GM19452 (cell line): ENCODE results near the gene VENTX.

Experiments
- ATAC-seq: cut with Tn5 transposase; IDR thresholded peaks from one replicate; pipeline ENCODE4 v1.9.1; 2021; ENCODE audit not compliant: unreplicated experiment

The VENTX gene

GRCh38 chr10:133235265-133235855 is 2.3 kb upstream of the VENTX start:
- no peak for ATAC-seq

DNA sequence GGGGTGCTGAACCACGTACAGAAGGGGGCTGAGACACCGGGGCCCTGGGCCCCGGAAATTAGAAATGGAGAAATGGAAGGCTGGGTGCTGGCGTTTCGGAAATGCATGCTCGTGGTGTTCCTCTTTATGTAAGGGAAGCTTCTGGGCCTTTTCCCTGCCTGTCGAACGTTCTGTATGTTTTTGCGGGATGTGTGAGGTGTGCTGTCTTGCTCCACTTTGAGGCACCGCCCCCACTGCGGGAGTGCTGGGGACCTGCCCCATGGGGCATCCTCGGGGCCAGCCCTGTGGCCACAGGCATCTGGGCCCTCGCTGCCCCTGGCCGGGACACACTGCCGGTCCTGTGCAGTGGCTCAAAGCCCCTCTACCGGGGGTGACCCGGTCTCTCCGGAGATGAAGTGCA is 1.7 kb upstream of the VENTX start:
- no peak for ATAC-seq

DNA sequence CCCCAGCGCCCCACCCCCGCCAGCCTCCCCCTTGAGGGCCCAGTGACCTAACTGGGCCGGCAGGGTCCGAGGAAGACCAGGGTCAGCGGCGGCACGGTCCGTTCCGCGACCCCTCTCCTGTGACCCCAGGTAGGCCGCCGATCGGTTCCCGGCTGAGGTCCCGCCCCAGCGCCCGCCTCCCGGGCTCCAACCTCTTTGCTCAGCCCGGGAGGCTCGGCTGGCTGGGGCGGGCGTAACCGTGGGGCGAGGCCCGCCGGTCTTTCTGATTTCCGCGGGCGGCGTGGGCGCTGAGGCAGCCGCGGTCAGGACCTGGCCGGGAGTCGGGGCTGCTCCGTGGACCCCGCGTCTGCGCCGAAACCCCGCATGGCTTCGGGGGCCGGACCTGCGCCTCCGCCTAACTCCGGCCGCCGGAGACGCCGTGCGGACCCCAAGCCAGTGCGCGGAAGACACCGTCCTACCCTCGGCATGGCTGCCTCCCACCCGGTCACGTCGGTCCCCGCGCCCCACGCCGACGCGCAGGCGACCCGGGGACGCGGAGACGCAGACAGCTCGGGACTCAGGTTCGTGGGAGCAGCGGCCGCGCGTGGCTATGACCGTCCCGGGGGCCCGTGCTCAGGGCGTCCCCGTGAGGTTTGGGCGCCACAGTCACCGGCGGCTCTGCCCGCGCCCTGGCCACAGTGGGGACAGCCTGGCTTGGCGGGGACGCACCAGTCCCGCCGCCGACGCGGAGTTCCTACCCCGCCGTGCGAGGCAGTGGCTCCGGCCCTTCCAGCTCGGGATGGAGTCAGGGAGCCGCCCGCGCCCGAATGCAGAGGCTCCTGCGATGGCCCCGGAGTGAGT is 1.0 kb upstream of the VENTX start:
- ATAC-seq: no peak

GRCh38 chr10:133237241-133237587 is 441 bp upstream of the VENTX start:
- no peak for ATAC-seq

- no peak for ATAC-seq
These were observed 780 bp downstream of the VENTX start for GRCh38 chr10:133238466-133238804.

GRCh38 chr10:133239990-133240389 is 2.3 kb downstream of the VENTX start:
- ATAC-seq: no peak

DNA sequence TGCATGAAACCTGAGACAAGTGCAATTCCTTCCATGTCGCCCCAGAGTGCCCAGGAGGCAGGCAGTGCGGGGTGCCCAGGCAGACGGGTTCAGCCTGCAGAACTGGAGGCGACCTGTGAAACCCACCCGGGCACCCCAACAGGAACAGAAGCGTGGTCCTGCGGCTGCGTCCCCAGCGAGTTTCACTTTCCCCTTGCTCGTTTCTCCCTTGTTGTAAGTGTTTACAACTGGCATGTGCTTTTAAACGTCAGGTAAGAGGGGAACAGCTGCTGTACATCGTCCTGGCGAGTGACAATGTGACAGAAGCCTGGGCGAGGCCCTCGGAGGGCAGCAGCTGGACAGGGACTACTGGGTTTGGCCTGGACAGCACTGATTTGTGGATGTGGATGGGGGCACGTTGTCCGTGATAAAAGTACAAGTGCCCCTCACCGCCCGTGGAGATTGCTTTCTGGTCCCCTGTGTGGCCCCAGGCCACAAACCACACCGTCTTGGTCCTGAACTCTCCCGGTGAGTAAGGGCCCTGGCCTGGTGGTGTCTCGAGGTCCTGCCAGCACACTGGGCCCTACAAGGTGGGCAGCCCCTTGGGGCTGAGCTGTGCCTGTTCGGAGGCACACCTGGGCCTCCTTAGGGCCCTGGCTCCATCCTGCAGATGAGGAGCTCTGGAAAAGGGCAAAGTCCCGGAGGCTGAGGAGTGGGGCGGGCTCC is 4.0 kb downstream of the VENTX start:
- ATAC-seq: peak; percentile 54

GRCh38 chr10:133242611-133243356 is 5.1 kb downstream of the VENTX start:
- no peak for ATAC-seq

GRCh38 chr10:133243593-133243992 is 5.9 kb downstream of the VENTX start:
- ATAC-seq: no peak

DNA sequence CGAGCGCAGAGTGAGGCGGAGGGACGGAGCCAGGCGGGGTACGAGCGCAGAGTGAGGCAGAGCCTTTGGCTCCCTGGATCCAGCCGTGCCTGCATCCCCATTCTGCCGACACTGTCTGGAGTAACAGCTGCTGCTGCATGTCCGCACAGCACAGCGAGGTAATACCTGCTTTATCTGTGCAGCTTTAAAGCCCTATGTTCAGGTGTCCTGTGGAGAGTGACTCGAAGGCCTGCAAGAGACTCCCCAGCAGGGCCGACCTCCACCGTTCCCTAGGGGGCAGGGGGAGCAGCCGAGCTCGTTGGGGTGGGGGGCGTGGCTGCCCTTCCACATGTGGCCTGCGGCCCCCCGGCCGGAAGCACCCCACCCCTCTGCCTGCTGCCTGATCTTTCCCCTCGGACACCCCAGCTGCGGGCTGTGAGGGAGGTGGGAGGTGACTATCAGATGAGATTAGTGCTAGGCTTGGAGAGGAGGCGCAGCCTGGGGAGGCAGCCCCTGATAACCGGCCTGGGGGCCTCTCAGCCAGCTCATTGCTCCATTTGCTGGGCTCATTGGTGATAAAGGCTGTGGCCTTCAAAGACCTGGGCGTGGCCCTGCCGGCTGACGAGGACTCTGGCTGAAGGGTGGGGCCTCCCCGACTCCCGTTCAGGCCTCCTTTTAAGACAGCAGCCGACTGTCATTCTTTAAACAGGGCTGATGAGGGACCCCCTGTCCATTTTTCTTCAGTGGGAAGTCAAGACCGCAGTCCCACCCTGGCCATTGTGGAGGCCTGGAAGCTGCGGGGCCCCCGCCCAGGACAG is 8.0 kb downstream of the VENTX start:
- ATAC-seq: no peak

DNA sequence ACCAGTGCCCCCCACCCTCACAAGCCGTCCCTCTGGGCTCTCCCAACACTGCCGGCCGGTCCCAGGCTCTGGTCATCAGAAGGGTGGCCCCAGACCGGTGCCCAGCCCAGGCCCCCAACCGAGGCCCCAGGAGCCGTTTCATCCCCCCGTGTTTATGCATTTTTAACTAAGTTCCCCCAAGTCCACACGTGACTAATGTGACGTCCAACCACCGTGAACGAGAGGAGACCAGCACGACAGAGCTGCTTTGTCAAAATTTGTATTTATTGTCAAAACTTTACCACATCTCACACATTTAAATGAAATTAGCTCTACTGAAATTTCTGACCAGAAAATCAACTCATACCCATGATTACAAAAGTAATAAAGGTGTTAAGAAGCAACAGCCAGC is 8.6 kb downstream of the VENTX start:
- ATAC-seq: no peak

DNA sequence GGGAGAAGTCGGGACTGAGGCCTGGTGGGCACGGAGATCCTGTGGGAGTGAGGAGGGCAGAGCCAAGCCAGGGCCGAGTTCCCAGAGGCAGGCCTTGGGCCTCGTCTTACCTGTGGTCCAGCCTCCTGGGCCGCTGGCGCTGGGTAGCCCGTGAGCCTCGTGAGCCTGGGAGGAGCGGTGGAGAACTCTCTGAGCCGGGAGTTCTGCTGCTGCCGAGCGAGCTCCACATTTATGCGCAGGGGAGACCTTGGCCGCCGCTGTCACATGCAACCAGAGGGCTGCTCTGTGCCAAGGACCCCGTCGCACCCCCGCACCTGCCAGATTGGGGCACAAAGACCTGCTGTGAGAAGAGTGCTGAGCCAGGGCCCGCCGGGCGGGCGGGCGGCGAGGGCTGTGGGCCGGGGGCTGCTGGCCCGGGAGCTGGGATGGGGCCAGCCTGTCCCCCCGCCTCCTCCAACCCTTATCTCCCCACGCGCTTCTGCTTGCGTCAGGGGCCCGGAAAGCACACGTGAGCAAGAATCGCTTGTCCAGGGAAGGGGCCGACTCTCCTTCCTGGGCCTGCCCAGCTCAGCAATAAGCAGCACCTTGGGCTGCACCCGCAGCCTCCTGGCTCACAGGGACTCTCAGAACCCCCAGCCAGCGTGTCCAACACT is 10.2 kb downstream of the VENTX start:
- ATAC-seq: no peak

GRCh38 chr10:133248334-133248715 is 10.7 kb downstream of the VENTX start:
- no peak for ATAC-seq

DNA sequence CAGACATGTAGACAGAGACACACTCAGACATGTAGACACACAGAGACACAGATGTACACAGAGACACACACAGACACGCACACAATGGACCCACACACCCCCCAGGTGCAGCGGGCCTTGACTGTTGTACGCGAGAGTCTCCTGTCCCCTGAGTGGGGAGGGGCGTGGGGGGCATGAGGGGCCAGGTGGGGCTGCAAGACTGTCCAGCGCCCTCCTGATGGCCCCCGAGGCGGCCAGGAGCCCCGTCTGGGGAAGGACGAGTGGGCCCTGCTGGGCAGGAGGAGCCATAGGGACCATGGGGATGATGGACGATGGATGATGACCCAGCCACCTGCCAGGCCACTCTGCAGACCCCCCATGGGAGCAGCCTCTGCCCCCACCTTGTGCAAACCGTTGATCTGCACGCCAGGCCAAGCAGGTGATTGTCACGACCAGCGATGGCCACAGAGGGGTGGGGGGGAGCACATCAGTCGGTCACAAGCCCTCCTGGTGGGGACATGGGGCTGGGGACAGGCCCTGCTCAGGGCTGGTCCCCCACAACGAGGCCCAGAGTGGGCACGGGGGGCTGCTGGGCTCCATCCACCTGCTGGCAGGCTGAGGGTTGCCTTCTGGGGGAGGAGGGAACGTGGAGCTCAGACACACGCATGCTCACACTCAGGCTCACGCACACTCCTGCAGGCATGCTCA is 11.6 kb downstream of the VENTX start:
- ATAC-seq: no peak

DNA sequence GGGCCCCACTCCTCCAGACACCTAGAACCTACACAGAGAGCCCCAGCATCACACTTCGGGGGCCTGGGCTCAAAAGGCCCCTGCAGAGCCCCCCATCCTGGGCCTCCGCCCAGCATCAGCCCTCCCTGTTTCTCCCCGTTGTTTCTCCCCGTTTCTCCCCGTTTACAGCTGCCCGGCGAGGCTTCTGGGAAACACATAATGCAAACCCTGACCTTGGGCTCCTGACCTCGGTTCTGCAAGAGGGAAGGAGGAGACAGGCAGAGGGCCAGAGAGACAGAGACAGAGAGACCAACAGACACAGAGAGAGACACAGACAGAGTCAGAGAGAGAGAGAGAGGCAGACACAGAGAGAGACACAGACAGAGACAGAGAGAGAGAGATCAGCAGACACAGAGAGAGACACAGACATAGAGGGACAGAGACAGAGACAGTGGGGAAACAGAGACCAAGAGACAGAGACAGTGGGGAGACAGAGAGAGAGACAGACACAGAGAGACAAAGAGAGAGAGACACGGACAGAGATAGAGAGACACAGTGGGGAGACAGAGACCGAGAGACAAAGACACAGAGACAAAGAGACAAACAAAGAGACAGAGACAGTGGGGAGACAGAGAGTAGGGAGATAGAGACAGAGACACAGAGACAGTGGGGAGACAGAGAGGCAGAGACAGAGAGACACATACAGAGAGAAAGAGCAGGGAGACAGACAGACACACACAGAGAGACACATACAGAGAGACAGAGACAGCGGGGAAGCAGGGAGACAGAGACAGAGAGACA is 12.5 kb downstream of the VENTX start:
- ATAC-seq: no peak

DNA sequence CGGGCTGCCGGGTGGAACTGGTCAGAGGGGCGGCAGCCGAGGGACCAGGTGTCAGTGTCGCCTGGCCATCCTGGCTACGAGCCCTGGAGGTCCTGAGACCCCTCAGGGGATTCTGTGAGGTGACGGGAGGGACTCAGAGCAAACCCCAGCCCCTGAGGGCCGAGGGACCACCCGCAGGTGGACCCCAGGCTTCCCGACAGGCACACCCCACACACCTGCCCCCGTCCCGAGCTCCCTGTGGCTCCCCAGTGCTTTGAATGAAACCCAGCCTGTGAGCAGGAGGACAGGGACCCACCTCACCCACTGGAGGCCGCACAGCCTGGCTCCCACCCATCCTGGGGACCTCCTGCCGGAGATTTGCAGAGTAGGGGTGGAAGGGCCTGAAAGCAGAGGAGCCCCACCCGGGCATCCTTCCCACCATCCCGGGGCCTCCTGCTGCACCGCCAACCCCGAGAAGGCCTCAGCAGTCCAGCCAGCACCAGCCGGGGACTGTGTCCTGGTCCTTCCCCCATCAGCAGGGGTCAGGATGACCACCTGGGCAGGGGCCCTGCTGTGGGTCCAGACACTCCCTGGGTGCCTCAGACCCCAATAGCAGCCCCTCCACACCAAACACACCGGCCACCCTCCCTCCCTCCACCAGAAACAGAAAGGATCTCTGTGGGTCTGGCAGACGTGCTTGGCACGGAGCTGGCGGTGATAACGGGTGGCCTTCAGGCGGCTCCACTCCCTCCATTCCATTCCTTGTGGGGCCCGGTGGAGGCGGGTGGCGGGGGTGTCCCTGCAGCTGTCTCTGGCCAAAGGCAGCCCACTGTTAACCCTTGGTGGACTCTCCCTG is 13.9 kb downstream of the VENTX start:
- ATAC-seq: no peak

- ATAC-seq: no peak
These were observed 14.5 kb downstream of the VENTX start for GRCh38 chr10:133252223-133252552.

- no peak for ATAC-seq
These were observed 15.8 kb downstream of the VENTX start for GRCh38 chr10:133253361-133253955.
